ENCODE data around the gene MYH7B. TPM values are rescaled to one million over a fixed set of nuclear protein-coding genes. Genes with fewer than 3 reads are reported as not detected.

MYH7B gene
- total RNA-seq, 1 experiment from 2014 or later, result not detected

DNA sequence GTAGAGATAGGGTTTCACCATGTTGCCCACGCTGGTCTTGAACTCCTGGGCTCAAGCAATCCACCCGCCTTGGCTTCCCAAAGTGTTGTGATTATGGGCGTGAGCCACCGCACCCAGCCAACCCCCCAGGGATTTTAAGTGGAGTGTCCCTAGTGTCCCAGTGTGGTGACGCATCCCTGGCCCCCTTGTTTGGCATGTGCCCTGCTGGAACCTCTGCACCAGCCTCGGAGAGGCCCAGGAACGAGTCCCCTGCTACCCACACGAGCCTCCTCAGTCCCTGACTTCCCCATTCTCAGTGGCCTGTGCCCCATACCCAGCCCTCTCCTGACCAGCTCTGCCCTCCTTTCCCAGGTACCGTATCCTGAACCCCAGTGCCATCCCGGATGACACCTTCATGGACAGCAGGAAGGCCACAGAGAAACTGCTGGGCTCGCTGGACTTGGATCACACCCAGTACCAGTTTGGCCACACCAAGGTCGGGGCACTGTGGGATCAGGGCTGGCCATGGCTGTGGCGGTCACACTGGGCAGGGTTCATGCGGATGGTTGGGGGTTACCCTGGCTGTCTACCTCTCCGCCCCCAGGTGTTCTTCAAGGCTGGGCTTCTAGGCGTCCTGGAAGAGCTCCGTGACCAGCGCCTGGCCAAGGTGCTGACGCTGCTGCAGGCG, 37.2 kb downstream of the MYH7B start:
- DNase-seq (ENCODE audit: low read depth), result no peak

GRCh38 chr20:34993941-34994508, 38.4 kb downstream of the MYH7B start:
- no peak for DNase-seq (ENCODE audit: low read depth)

- DNase-seq (ENCODE audit: low read depth), result no peak
These were observed 39.0 kb downstream of the MYH7B start for GRCh38 chr20:34994509-34995131.

DNA sequence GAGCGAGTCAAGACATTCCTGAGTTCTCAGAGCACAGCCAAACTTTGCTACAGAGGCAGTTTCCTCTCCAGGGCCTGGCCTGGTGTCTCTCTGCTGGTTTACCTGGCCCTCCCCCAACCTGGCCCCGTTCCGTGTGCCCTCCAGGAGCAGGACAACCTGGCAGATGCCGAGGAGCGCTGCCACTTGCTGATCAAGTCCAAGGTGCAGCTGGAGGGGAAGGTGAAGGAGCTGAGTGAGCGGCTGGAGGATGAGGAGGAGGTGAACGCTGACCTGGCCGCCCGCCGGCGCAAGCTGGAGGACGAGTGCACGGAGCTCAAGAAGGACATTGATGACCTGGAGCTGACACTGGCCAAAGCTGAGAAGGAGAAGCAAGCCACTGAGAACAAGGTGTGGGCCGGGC, 39.5 kb downstream of the MYH7B start:
- no peak for DNase-seq (ENCODE audit: low read depth)

DNA sequence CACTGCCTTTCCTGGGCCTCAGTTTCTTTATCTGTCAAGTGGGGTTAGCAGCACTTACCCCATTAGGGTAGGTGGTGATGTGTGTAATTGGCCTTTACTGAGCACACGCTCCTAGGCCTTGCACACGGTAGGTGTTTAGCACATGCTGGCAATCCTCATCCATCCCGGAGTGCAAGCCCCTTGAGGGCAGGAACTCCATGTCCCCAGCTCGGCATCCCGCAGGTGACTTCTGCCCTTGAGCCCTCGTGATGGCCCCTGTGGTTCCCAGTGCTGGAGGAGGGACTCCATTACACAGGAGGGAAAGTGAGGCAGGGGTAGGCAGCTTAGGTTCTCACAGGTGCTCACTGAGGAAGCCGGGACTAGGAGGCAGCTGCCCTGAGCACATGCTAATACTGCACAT, 40.0 kb downstream of the MYH7B start:
- no peak for DNase-seq (ENCODE audit: low read depth)

GRCh38 chr20:34996243-34997028, 40.8 kb downstream of the MYH7B start:
- no peak for DNase-seq (ENCODE audit: low read depth)

GRCh38 chr20:34997131-34997561, 41.5 kb downstream of the MYH7B start:
- DNase-seq (ENCODE audit: low read depth), result no peak

DNA sequence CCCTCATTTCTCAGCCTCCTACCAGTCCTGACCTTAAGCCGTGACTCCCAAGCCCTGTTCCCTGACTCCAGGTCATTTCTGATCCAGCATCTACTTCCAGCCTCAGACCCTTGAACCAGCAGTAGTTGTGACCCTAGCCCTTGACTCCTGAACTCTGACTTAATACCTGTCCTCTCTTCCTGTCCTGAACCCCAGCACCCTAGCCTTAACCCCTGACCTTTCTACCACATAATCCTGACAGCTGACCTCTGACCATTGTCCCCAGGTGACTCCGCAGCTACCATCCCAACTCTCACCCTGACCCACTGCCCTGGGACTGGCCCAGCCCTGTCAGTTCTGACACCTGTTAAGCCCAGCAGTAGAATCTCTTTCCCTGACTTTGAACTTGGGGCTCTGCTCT, 42.1 kb downstream of the MYH7B start:
- DNase-seq (ENCODE audit: low read depth), result no peak

GRCh38 chr20:34998331-34998950, 42.8 kb downstream of the MYH7B start:
- DNase-seq (ENCODE audit: low read depth), result no peak

GRCh38 chr20:34999021-34999451, 43.4 kb downstream of the MYH7B start:
- no peak for DNase-seq (ENCODE audit: low read depth)

- no peak for DNase-seq (ENCODE audit: low read depth)
These were observed 44.1 kb downstream of the MYH7B start for GRCh38 chr20:34999782-35000181.

DNA sequence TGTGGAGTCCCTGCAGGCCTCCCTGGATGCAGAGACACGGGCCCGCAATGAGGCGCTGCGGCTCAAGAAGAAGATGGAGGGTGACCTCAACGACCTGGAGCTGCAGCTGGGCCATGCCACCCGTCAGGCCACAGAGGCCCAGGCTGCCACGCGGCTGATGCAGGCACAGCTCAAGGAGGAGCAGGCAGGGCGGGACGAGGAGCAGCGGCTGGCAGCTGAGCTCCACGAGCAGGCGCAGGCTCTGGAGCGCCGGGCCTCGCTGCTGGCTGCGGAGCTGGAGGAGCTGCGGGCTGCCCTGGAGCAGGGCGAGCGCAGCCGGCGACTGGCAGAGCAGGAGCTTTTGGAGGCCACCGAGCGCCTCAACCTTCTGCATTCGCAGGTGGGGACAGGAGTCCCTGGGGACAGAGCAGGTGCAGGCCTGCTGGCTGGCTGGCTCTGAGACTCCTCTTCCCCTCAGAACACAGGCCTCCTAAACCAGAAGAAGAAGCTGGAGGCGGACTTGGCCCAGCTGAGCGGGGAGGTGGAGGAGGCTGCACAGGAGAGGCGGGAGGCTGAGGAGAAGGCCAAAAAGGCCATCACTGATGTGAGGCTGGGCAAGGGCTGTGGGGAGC, 44.7 kb downstream of the MYH7B start:
- DNase-seq (ENCODE audit: low read depth), result no peak

DNA sequence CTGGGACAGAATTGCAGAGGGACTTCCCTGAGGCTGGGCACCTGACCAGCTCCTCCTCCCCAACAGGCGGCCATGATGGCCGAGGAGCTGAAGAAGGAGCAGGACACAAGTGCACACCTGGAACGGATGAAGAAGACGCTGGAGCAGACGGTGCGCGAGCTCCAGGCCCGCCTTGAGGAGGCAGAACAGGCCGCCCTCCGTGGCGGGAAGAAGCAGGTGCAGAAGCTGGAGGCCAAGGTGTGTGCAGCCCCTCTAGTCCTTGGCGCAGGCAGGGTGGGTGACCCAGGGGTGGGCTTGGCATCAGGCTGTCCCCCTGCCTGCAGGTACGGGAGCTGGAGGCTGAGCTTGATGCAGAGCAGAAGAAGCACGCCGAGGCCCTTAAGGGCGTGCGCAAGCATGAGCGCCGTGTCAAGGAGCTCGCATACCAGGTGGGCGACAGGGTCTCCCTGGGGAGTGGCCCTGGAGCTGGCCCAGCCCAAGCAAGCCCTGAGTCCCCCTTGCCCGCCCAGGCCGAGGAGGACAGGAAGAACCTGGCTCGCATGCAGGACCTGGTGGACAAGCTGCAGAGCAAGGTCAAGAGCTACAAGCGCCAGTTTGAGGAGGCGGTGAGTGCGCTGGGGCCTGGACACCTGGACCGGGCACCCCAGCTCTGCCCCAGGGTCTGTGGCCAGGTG, 45.4 kb downstream of the MYH7B start:
- DNase-seq (ENCODE audit: low read depth), result no peak

GRCh38 chr20:35001596-35002362, 46.1 kb downstream of the MYH7B start:
- DNase-seq (ENCODE audit: low read depth), result no peak

DNA sequence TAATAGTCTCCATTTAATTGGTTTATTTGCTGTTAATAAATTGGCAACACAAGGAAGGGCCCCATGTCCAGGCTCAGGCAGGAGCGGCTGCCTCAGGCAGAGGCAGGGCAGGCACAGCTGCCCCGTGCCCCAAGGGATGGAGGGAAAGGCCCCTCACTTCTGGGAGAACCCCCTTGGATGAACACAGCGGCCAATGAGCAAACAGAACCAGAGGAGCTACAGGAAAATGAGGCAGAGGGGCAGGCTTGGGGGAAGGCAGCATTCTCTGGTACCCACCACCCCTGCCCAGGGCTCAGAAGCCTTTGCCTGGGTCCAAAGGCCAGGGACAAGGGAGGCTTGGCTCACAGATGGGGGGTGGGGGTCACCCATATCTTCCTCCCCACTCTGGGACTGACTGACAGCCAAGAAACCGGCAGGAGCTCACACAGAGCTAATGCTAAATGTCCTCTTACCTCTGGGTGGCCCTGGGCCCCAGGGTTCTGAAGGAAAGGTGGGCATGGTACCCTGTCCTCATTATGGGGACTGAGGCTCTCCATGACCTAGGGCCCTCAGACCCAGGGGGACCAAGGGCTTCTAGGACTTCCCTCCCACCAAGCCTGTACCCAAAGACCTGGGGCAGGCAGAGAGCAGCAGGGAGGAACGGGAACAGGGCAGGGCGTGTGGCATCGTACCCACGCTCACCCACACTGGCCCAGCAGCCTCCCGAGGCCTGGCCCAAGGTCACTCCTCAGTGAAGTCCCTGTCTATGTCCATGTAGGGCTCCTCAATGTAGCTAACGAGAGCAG, 47.0 kb downstream of the MYH7B start:
- DNase-seq (ENCODE audit: low read depth), result no peak

DNA sequence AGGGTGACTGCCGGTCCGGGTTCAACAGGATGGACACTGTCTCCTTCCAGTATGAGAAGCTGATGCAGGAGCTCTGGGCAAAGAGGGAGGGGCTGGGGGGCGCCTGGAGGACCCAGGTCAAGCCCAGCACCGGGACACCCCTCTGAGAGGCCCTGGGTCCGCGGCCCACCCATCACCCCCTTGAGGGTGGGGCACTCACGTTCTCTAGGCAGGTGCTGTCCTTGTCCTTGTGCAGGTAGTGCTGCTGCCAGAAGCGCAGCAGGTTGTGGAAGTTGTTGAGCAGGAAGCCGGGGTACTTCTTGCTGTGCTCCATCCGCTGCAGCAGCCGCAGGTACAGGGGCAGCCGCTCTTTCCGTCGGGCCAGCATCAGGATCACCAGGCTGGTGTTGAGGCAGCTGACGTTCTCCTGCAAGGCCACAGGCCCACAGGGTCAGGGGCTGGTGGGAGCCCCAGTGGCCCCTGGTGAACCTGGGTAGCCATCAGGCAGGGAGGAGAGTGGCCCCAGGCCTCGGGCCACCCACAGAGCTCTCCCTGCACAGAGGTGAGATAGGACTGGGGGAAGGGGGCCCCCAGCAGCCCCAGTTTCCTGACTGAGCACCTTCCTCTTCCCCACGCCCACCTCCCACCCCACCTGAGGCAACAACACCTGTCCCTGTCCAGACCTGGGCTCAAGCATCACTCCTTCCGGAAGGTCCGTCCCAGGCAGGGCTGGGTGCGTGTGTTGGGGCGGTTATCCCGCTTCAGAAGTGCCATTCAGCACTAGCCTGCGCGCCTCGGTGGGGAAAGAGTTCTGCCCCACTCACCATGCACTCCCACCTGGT, 47.8 kb downstream of the MYH7B start:
- no peak for DNase-seq (ENCODE audit: low read depth)

DNA sequence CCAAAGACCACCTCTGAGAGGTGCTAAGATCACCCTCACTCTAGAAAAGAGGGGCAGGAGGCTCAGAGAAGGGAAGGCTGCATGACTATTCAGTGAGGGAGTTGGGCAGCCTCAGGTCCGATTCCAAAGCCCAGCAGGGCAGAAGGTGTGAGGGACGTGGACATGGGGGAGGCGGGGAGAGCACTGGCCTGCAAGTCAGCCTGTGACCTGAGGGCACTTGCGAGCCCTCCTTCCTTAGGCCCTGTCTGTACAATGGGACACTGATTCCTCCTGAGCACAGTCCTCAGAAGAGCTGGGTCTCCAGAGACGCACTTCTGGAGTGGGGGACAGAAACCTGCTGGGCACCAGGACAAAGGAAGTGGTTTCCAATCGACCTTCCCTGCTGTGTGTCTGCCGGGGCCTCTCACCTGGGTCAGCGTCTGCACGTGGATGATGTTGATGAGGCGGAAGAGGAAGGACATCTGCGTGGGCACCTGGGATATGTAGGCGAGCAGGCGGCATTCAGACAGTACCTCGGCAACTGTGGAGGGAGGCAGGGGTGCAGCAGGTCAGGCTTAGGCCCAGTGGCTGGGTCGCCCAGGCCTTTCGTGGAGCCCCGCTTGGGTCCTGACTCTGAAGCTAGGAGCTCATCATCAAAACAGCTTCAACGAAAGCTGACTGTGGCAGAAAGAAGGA, 48.5 kb downstream of the MYH7B start:
- DNase-seq (ENCODE audit: low read depth), result no peak
